ENCODE results near the gene PAK4. TPM values are rescaled to one million over a fixed set of nuclear protein-coding genes. Genes with fewer than 3 reads are reported as not detected.

Gene PAK4
- total and polyA plus RNA-seq, 2 of the 13 experiments (the other 11 are each of a cell fraction or from before 2014, with no cell fraction given), result 9.5 to 17.8 TPM

DNA sequence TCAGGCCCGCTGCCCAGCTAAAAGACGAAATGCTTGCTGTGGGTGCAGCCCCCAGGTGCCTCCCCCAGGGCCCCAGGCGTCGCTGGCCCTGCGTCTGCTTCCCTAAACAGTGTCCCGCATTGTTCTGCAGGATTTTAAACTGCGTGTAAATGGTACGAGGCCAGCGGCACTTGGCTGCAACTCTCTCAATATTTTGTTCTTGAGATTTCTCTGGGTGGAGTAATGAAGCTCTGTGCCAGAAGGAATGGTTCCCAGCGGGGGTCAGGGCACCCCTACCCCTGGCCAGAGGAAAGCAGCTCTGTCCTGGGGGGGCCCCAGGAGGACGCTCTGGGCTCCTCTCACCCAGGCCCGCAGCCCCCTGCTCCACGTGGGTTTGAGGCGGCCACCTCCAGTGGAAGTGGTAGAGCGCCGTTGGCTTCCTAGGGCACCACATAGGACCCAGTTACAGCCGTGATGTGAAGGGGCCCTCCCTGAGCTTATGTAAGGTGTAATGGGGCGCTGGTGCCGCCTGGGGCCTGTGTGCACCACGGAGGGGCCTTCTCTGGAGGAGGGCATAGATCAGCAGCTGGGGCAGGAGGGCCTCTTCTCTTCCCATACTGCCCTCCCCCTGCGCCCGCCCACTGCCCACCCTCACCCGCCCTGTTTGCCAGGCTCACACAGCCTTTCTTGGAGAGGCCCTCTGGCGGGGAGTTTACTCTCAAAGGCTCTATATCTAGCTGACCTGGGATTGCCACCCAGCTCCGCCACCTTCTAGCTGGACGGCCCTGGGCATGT lies 19.8 kb downstream of the PAK4 start (continued):
- TF ChIP-seq, protein P1, sequence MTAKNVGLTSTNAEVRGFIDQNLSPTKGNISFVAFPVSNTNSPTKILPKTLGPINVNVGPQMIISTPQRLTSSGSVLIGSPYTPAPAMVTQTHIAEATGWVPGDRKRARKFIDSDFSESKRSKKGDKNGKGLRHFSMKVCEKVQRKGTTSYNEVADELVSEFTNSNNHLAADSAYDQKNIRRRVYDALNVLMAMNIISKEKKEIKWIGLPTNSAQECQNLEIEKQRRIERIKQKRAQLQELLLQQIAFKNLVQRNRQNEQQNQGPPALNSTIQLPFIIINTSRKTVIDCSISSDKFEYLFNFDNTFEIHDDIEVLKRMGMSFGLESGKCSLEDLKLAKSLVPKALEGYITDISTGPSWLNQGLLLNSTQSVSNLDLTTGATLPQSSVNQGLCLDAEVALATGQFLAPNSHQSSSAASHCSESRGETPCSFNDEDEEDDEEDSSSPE (CRISPR knock-in tag; IDR thresholded peaks at IDR 0.05), result 0 out of 2 replicates have a peak, but pooled peaks have one; percentile 42
- TF ChIP-seq, protein P2, sequence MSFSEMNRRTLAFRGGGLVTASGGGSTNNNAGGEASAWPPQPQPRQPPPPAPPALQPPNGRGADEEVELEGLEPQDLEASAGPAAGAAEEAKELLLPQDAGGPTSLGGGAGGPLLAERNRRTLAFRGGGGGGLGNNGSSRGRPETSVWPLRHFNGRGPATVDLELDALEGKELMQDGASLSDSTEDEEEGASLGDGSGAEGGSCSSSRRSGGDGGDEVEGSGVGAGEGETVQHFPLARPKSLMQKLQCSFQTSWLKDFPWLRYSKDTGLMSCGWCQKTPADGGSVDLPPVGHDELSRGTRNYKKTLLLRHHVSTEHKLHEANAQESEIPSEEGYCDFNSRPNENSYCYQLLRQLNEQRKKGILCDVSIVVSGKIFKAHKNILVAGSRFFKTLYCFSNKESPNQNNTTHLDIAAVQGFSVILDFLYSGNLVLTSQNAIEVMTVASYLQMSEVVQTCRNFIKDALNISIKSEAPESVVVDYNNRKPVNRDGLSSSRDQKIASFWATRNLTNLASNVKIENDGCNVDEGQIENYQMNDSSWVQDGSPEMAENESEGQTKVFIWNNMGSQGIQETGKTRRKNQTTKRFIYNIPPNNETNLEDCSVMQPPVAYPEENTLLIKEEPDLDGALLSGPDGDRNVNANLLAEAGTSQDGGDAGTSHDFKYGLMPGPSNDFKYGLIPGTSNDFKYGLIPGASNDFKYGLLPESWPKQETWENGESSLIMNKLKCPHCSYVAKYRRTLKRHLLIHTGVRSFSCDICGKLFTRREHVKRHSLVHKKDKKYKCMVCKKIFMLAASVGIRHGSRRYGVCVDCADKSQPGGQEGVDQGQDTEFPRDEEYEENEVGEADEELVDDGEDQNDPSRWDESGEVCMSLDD (CRISPR knock-in tag; IDR thresholded peaks at IDR 0.05; ENCODE audit: borderline replicate concordance), result no peak; the same call in 1 of the 2 replicates
- TF ChIP-seq, protein P3, sequence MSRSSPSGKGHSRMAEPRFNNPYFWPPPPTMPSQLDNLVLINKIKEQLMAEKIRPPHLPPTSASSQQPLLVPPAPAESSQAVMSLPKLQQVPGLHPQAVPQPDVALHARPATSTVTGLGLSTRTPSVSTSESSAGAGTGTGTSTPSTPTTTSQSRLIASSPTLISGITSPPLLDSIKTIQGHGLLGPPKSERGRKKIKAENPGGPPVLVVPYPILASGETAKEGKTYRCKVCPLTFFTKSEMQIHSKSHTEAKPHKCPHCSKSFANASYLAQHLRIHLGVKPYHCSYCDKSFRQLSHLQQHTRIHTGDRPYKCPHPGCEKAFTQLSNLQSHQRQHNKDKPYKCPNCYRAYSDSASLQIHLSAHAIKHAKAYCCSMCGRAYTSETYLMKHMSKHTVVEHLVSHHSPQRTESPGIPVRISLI (CRISPR knock-in tag; IDR thresholded peaks at IDR 0.05; ENCODE audit: borderline replicate concordance), result peak; percentile 20; the same call in 1 of the 2 replicates
- TF ChIP-seq ZNF713 (CRISPR knock-in tag; IDR thresholded peaks at IDR 0.05) (no peak), CBX5 (CRISPR knock-in tag; IDR thresholded peaks at IDR 0.05; ENCODE audit: borderline replicate concordance) (peak; percentile 14; the same call in 1 of the 2 replicates), ZNF629 (CRISPR knock-in tag; conservative IDR thresholded peaks at IDR 0.05) (no peak; the same call in 1 of the 2 replicates), NR2F6 (IDR thresholded peaks at IDR 0.05) (peak; percentile 54; the same call in 1 of the 2 replicates), NR2F6 (CRISPR knock-in tag; IDR thresholded peaks at IDR 0.05) (peak; percentile 54), POLR2A (IDR thresholded peaks at IDR 0.05; ENCODE audit: insufficient read depth in 1 of 2, low read depth in 2 of 2, low read length in 2 of 2) (peak in 1 of 2 experiments; percentile 60; a peak in 2 of 4 replicates), EHMT2 (IDR thresholded peaks at IDR 0.05; ENCODE audit: borderline replicate concordance, low read depth, low read length) (no peak), PPARG (CRISPR knock-in tag; conservative IDR thresholded peaks at IDR 0.05) (no peak), MYNN (CRISPR knock-in tag; IDR thresholded peaks at IDR 0.05; ENCODE audit: low read depth) (no peak), SALL1 (CRISPR knock-in tag; IDR thresholded peaks at IDR 0.05) (peak; percentile 72), RARG (CRISPR knock-in tag; IDR thresholded peaks at IDR 0.05; ENCODE audit: low read depth) (no peak), REXO4 (CRISPR knock-in tag; IDR thresholded peaks at IDR 0.05; ENCODE audit: borderline replicate concordance) (no peak), FOXP1 (IDR thresholded peaks at IDR 0.05) (no peak), FOXP1 (CRISPR knock-in tag; IDR thresholded peaks at IDR 0.05) (no peak; the same call in 1 of the 2 replicates), RARA (CRISPR knock-in tag; IDR thresholded peaks at IDR 0.05) (no peak), ZNF556 (CRISPR knock-in tag; IDR thresholded peaks at IDR 0.05; ENCODE audit: borderline replicate concordance) (peak; percentile 27; the same call in 1 of the 2 replicates), TBP (CRISPR knock-in tag; IDR thresholded peaks at IDR 0.05) (no peak), PHF21A (CRISPR knock-in tag; IDR thresholded peaks at IDR 0.05) (peak; percentile 90), ZNF431 (CRISPR knock-in tag; IDR thresholded peaks at IDR 0.05; ENCODE audit: borderline replicate concordance, low read depth) (no peak), RXRA (CRISPR knock-in tag; IDR thresholded peaks at IDR 0.05) (peak; percentile 38; the same call in 1 of the 2 replicates)
- TF ChIP-seq, protein P4, sequence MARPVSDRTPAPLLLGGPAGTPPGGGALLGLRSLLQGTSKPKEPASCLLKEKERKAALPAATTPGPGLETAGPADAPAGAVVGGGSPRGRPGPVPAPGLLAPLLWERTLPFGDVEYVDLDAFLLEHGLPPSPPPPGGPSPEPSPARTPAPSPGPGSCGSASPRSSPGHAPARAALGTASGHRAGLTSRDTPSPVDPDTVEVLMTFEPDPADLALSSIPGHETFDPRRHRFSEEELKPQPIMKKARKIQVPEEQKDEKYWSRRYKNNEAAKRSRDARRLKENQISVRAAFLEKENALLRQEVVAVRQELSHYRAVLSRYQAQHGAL (CRISPR knock-in tag; IDR thresholded peaks at IDR 0.05; ENCODE audit: not compliant biosample characterization), result no peak
- TF ChIP-seq, protein P5, sequence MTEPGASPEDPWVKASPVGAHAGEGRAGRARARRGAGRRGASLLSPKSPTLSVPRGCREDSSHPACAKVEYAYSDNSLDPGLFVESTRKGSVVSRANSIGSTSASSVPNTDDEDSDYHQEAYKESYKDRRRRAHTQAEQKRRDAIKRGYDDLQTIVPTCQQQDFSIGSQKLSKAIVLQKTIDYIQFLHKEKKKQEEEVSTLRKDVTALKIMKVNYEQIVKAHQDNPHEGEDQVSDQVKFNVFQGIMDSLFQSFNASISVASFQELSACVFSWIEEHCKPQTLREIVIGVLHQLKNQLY (CRISPR knock-in tag; IDR thresholded peaks at IDR 0.05), result 0 out of 2 replicates have a peak, but pooled peaks have one; percentile 25

All from HepG2 (cell line).